ENCODE data around the gene BTD. TPM values are rescaled to one million over a fixed set of nuclear protein-coding genes. Genes with fewer than 3 reads are reported as not detected.

BTD gene, protein sequence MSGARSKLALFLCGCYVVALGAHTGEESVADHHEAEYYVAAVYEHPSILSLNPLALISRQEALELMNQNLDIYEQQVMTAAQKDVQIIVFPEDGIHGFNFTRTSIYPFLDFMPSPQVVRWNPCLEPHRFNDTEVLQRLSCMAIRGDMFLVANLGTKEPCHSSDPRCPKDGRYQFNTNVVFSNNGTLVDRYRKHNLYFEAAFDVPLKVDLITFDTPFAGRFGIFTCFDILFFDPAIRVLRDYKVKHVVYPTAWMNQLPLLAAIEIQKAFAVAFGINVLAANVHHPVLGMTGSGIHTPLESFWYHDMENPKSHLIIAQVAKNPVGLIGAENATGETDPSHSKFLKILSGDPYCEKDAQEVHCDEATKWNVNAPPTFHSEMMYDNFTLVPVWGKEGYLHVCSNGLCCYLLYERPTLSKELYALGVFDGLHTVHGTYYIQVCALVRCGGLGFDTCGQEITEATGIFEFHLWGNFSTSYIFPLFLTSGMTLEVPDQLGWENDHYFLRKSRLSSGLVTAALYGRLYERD
- 10 to 100 TPM; 12.2 to 18.5 (median 15.9) TPM for polyA plus RNA-seq (ENCODE audit: insufficient read depth in 1 of 5, insufficient read length in 5 of 5, low replicate concordance in 1 of 5)
- long read RNA-seq, donor 1, full-length matches to known transcripts, result 13 of 13 reads
- long read RNA-seq, donor 1, partial matches to known transcripts, result 0 of 13 reads
- long read RNA-seq, donor 1, other reads (novel, unspliced or antisense), result 0 of 13 reads
- long read RNA-seq, donor 2, full-length matches to known transcripts, result 4 of 4 reads
- long read RNA-seq, donor 2, partial matches to known transcripts, result 0 of 4 reads
- long read RNA-seq, donor 2, other reads (novel, unspliced or antisense), result 0 of 4 reads
- long read RNA-seq, donor 3, full-length matches to known transcripts, result 4 of 12 reads
- long read RNA-seq, donor 3, partial matches to known transcripts, result 8 of 12 reads
- long read RNA-seq, donor 3, other reads (novel, unspliced or antisense), result 0 of 12 reads
- long read RNA-seq, donor 4, full-length matches to known transcripts, result 6 of 6 reads
- long read RNA-seq, donor 4, partial matches to known transcripts, result 0 of 6 reads
- long read RNA-seq, donor 4, other reads (novel, unspliced or antisense), result 0 of 6 reads
- long read RNA-seq, donor 5, full-length matches to known transcripts, result 10 of 10 reads
- long read RNA-seq, donor 5, partial matches to known transcripts, result 0 of 10 reads
- long read RNA-seq, donor 5, other reads (novel, unspliced or antisense), result 0 of 10 reads
- long read RNA-seq, donor 6, full-length matches to known transcripts, result 8 of 8 reads
- long read RNA-seq, donor 6, partial matches to known transcripts, result 0 of 8 reads
- long read RNA-seq, donor 6, other reads (novel, unspliced or antisense), result 0 of 8 reads
- long read RNA-seq, donor 7, full-length matches to known transcripts, result 7 of 7 reads
- long read RNA-seq, donor 7, partial matches to known transcripts, result 0 of 7 reads
- long read RNA-seq, donor 7, other reads (novel, unspliced or antisense), result 0 of 7 reads
- long read RNA-seq, donor 8, partial matches to known transcripts, result 0 of 1 reads
- long read RNA-seq, donor 8, other reads (novel, unspliced or antisense), result 0 of 1 reads

DNA sequence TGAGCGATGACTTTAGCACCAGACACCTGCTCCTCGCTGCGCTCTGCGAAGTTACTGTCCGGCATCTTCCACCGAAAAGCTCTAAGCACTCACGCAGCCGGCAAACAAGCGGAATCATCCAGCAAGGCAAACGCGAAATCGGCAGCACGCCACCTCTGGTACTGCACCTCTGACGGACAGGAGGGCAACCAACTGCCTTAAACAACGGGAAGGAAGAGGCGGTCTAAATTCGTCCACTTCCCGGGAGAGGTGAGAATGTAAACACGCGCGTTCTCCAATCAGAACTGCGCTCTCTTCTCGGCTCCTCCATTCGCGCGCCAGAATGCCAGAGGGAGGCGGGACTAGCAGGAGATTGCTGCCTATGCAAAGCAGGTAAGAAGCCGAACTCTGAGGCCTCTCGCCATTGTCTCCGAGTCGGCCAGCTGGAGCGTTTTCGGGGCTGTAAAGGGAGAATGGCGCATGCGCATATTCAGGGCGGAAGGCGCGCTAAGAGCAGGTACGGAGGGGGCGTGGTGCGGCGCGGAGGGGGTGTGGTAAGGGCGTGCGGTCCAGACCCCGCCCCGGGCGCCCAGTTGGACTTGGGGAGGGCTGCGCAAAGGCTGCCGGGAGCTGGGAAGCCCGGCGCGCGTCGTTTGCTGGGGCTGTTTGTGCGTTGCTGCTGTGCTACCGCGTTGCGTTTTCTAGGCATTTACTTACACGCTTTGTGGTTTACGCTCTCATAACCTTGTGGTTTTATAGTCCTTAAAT is at the start of gene BTD, which contains the start of gene HACL1:
TSS of gene BTD (plus strand) at position 347 of the 747 bp plus-strand sequence. CDS start 33,695 bp downstream, outside the sequence.
TSS of gene HACL1 (minus strand) at position 171 of the 747 bp plus-strand sequence. CDS start at position 65, 106 bp downstream.
- peak; percentile 99 for DNase-seq

DNA sequence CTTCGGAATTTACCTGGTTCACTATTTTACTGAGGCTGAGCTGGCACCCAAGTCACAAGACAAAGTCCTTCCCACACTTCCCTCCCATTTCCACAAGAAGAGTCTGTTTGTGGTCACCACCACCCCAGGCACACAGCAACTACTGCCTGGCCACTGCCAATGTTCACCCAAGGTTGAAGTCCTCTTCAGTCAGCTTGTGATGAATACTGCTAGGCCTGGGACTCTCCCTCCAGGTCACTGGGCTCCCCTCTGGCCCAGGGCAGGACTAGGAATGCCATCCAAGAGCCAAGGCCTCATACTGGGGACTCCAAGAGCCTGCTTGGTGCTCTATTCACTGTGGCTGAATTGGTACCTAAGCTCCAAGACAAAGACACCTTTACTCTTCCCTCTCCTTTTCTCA is 49.6 kb upstream of the BTD start:
- no peak for DNase-seq

GRCh38 chr3:15553749-15554148 is 47.8 kb upstream of the BTD start:
- no peak for DNase-seq

GRCh38 chr3:15556512-15556911 is 45.0 kb upstream of the BTD start:
- DNase-seq, result no peak

- peak; percentile 25 to 43 for DNase-seq
Measured at GRCh38 chr3:15557511-15557946, 44.0 kb upstream of the BTD start.

DNA sequence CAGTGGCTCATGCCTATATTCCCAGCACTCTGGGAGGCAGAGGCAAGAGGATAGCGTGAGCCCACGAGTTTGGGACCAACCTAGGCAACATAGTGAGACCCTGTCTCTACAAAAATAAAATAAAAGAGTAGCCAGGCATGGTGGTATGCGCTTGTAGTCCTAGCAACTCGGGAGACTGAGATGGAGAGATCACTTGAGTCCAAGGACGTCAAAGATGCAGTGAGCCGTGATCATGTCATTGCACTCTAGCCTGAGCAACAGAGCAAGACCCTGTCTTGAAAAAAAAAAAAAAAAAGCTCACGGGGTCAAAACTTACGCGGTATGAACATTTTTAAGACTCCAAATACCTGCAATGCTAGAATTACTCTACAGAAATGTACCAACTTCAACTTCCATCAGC is 43.0 kb upstream of the BTD start:
- DNase-seq, result no peak

DNA sequence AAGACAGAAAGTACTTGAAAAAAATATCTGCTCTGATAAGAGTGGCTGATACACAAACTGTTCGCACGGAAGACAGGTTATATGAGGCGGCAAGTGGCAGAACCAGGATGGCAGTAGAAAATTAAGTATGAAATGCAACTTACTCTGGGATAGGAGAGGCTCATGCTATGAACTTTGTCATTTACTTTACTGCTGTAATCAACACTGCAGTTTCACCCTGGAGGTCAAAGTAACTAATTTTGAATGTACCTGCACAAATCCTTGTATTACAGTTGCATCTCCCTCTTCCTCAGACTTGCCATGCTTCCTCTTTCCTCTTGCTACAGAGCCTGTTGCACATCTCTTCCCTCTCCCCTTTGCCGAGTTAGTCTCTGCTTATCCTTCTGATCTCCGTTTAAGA is 39.0 kb upstream of the BTD start:
- DNase-seq, result no peak

DNA sequence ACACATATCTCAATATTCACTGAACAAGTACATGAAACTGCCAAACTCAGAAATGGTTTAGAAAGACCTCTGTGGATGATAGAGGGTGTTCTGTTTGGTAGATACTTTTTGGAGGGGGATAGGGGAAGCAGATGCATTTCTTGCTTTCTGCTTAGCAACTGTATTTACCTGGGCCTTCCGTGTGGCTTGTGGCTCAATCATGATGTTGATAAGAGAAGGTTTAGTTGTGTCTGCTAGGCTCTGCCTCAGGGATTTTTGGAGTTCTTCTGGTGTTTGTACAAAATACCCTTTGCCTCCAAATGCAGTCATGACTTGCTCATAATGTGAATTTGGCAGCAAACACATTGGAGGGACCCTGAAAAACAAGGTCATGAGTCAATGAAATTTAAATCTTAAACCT is 38.4 kb upstream of the BTD start:
- no peak for DNase-seq

DNA sequence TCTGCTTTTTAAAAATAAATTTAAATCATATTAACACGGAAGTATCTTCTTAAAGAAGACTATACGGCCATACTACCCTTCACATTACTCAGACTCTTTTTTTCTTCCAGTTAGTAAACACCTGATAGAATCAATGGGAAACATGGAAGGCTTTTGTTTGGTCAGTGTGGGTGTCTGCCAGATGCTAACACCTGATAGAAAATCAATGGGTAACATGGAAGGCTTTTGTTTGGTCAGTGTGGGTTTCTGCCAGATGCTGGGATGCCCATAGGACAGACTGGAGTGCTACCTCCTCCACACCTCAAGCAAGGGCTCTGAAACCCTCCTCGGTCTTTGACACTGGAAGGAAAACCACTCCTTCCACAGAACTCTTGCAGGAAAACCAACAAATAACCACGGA is 29.4 kb upstream of the BTD start:
- DNase-seq, result no peak

DNA sequence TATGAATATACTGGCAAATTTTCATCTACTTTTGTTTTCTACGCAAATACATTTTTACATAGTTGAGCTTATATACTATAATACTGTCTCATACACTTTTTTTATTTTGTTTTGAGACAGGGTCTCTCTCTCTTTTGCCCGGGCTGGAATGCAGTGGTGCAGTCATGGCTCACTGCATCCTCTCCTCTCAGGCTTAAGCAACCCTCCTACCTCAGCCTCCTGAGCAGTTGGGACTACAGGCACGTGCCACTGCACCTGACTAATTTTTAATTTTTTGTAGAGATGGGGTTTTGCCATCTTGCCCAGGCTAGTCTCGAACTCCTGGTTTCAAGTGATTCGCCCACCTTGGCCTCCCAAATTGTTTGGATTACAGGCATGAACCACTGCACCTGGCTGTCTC is 26.1 kb upstream of the BTD start:
- DNase-seq, result no peak

DNA sequence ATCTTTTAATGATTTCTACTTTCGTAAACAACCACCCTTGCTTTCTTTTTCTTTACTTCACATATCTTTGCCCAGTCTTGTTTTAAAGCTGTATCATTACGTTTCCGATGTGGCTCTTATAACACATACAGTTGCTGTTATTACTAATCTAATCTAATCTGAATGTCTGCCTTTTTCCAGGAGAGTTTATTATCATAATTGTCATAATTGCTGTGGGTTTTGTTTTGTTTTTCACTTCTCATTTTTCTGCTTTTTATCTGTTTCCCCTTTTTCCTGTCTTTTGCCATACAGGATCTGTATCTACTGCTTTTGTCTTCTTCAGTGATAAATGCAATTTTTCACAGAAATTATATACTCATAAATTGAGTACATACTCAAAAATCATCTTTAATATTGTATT is 25.1 kb upstream of the BTD start:
- DNase-seq, result no peak

GRCh38 chr3:15578289-15578867 is 23.2 kb upstream of the BTD start:
- DNase-seq, result no peak

DNA sequence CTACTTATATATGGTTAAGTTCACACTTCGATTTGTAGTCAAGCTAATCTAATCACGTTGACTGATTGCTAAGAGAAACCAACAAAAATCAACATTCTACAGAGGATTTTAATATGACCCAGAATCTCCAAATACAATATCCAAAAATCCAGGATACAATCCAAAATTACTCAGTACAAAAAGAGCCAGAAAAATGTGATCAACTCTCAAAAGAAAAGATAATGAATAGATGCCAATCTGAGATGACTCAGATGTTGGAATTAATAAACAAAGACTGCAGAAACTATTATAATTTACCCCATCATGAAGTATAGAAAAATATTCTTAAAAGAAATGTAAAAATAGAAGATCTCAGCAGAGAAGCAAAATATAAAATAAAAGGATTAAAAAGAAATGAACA is 22.5 kb upstream of the BTD start:
- no peak for DNase-seq

DNA sequence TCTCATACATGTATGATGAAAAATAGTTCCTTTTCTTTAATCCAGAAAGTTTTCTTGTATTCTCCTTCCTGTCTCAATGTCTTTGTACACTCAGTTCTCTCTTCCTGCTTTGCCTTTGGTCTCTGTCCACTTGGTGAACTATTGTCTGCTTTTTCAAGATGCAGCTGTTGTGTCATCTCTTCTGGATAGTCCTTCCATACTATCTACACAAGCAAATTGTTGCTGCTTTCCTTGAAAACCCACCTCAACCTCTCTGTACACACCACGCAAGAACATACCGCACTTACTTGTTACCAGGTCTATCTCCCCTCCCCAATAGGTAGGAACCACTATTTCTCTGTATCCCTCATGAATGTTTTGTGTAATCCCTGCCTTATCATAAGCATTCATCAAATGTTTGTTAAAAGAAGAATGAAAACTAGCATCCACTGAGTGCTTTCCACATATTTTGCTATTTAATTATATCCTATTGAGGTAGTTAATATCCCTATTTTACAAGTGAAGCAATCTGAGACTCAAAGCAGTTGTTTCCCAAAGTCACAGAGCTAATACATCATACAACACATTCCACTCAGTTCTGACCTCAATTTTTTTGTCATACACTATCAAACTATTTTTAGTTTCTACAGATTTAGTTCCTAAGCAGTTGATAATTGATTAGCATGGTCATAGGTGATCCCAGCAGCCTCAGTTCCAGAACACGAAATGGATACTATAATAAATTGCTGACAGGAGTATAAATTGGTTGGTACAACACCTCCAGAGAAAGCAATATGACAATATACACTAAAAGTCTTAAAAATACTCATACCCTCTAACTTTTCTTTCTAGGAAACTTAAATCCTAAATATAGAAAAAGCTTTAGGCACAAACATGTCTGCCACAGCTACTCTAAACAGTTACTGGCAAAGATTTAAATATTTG is 19.8 kb upstream of the BTD start:
- DNase-seq, result no peak

GRCh38 chr3:15585111-15585845 is 16.3 kb upstream of the BTD start:
- peak in 1 of 2 donors; percentile 10 for DNase-seq

DNA sequence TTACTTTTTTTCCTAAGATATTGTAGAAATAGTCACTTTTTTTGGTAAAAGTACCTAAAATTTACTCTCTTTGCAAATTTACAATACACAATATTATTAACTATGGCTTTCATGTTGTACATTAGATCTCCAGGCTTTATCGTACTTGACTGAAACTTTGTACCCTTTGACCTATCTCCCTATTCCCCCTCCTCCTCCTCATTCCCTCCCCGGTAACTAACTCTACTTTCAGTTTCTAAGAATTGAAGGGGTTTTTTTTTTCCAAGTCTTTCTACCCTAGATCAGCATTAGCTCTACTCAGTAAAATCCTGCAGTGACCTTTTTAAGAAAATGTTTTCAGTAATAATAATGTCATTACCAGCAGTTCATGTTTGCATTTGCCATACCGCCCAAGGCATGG is 10.3 kb upstream of the BTD start:
- DNase-seq, result no peak

DNA sequence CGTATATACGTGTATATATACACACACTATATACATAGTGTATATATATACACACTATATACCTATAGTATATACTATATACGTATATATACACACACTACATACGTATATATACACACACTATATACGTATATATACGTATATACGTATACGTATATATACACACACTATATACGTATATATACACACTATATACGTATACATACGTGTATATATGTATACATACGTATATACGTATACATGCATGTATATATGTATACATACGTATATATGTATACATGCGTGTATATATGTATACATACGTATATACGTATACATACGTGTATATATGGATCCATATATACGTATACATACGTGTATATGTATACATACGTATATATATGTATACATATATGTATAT is 9.6 kb upstream of the BTD start:
- DNase-seq, result no peak

DNA sequence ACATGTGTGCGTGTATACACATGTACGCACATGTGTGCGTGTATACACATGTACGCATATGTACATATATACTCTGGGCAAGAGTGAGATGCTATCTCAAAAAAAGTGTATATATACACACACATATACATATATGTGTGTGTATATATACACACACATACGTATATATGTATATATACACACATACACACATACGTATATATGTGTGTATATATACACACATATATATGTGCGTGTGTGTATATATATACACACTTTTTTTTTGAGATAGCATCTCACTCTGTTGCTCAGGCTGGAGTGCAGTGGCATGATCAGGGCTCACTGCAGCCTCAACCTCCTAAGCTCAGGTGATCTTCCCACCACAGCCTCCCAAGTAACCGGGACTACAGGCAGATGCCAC is 8.6 kb upstream of the BTD start:
- no peak for DNase-seq

All from right lung (tissue), 10 donors.